PFSK-1 (cell line): ENCODE data around the gene PAOX.

Experiments
- FOXP2 ChIP-seq: optimal IDR thresholded peaks from 2 replicates; pipeline ENCODE3; 2011; ENCODE audit warnings: borderline replicate concordance, control low read depth, inconsistent platforms; ENCODE audit not compliant: insufficient read depth; ENCODE audit errors: extremely low read length, extremely low read depth
- POLR2AphosphoS5 ChIP-seq: IDR thresholded peaks from 2 replicates; pipeline ENCODE4 v1.6.1; 2012; ENCODE audit warnings: low read depth, mild to moderate bottlenecking, control low read depth, low read length, moderate library complexity
- SIN3A ChIP-seq: IDR thresholded peaks from 2 replicates; pipeline ENCODE4 v1.6.1; 2012; ENCODE audit warnings: mild to moderate bottlenecking, low read length, moderate library complexity, borderline replicate concordance; ENCODE audit not compliant: insufficient read depth
- TAF1 ChIP-seq: IDR thresholded peaks from 2 replicates; pipeline ENCODE4 v1.6.1; 2012; ENCODE audit warnings: low read length, control low read depth, borderline replicate concordance; ENCODE audit not compliant: insufficient read depth
- TF ChIP-seq, protein P1 (sequence below), 2 experiments: IDR thresholded peaks; 2 replicates each; pipeline versions ENCODE4 v1.6.1 to v1.8.0; 2011 to 2012; ENCODE audit warnings: low read depth in 2 of 2, low read length in 2 of 2, control low read depth in 1 of 2, inconsistent platforms in 1 of 2, mild to moderate bottlenecking in 1 of 2, moderate library complexity in 1 of 2; ENCODE audit not compliant: insufficient read depth in 1 of 2

DNA sequence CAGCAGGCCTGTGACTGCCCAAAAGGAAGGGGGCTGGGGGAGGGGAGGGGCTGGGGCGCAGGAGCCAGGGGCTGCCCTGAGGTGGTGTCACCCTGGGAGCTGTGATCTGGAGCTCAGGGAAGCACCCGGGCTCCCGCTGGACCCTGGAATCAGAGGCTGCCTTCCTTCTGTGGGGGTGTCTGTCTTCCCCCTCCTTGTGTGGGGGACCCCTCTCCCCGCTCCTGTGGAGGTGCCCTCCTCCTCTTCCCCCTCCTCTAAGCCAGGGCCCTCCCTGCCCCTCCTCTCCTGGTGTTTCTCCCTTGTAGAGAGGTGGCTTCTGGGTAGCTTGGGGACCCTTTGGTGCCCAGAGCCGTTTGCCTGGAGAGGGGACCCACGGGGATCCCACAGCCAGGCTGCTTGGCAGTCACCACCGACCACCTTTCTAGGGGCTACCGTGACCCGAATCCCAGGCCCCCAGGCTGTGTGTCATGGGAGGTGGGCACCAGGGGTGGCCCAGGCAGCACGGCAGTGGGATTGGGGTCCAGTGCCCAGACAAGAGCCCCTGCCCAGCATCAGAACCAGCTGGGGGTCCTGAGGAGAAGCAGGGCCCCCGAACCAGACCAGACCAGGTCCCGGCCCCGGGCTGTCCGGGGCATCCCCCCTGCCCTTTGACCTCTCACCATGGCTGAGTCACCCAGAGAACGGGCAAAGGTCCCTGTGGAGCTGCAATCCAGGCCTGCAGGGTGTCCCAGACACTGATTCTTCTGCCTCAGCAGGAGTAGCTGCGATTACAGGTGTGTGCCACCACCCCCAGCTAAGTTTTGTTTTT lies 31.1 kb upstream of the PAOX start:
- TF ChIP-seq TAF1: no peak
- TF ChIP-seq SIN3A: no peak
- TF ChIP-seq, protein P1, sequence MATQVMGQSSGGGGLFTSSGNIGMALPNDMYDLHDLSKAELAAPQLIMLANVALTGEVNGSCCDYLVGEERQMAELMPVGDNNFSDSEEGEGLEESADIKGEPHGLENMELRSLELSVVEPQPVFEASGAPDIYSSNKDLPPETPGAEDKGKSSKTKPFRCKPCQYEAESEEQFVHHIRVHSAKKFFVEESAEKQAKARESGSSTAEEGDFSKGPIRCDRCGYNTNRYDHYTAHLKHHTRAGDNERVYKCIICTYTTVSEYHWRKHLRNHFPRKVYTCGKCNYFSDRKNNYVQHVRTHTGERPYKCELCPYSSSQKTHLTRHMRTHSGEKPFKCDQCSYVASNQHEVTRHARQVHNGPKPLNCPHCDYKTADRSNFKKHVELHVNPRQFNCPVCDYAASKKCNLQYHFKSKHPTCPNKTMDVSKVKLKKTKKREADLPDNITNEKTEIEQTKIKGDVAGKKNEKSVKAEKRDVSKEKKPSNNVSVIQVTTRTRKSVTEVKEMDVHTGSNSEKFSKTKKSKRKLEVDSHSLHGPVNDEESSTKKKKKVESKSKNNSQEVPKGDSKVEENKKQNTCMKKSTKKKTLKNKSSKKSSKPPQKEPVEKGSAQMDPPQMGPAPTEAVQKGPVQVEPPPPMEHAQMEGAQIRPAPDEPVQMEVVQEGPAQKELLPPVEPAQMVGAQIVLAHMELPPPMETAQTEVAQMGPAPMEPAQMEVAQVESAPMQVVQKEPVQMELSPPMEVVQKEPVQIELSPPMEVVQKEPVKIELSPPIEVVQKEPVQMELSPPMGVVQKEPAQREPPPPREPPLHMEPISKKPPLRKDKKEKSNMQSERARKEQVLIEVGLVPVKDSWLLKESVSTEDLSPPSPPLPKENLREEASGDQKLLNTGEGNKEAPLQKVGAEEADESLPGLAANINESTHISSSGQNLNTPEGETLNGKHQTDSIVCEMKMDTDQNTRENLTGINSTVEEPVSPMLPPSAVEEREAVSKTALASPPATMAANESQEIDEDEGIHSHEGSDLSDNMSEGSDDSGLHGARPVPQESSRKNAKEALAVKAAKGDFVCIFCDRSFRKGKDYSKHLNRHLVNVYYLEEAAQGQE (IDR thresholded peaks at IDR 0.05; ENCODE audit: insufficient read depth in 1 of 2, low read depth in 2 of 2, low read length in 2 of 2): no peak
- no peak for TF ChIP-seq POLR2AphosphoS5
- TF ChIP-seq FOXP2: no peak
